HG02938 (cell line): ENCODE measurements around the gene GNAI1.
A peak's percentile ranks its signal among the peaks of the same experiment; 100 is the strongest.

Experiments used
- ATAC-seq: cut with Tn5 transposase; IDR thresholded peaks from one replicate; pipeline ENCODE4 v1.9.1; 2021; ENCODE audit warnings: mild to moderate bottlenecking, moderate library complexity; ENCODE audit not compliant: unreplicated experiment

GNAI1 gene

GRCh38 chr7:80134536-80135308 is at the start of gene GNAI1:
GNAI1 (plus strand) TSS chr7:80134831; CDS start chr7:80135161, 330 bp downstream.
- peak; percentile 36 for ATAC-seq

GRCh38 chr7:80087051-80087770 is 47.4 kb upstream of the GNAI1 start:
- ATAC-seq = no peak

DNA sequence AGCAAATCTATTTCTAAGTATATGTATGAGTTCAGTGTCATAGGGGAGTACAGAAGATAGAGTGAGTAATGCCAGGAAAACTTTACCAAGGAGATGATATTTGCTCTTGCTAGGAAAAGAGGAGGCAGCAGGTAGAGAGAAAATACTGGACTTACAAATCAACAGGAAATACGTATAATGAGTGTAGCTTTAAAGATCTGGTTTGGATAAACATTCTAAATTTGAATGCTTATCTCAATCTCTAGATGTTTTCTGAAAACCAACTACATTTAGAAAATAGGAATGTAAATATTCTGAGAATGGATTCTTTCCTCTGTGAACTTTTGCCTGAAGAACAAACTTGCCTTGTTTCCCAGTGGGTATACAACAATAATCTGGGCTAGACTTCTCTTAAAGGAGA is 46.9 kb upstream of the GNAI1 start:
- no peak for ATAC-seq

DNA sequence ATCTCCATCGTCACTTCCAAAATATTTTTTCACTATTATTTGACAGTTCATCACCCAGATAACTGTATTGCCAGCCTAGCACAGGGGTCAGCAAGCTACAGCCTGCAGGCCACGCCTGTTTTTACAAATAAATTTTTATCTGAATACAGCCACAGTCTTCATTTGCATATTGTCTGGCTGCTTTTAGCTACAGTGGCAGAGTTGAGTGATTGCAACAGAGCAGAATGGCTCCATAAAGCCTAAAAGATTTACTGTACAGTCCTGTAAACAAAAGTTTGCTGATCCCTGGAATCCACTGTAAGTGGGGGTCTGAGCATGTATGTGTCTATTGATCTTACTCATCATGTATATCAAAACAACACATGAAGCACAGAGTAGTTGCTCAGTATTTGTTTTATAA is 45.9 kb upstream of the GNAI1 start:
- ATAC-seq = no peak

DNA sequence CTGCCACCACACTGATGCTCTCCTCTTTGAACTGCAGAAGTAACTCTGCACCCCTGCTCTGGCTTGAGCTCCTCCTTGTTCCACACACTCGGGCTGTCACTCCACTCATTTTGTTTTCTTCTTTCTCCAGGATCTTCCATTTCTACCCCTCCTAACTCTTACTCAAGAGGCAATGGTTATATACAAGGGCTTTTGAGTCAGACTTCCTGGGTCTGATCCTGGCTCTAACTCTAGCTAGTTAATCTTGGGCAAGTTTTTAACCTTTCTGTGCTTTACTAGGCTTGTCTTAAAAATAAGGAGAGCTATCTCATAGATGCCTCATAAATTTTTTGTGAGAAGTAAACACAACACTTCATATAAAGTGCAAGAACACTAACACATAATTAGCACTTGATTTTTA is 45.3 kb upstream of the GNAI1 start:
- ATAC-seq = no peak

- no peak for ATAC-seq
Measured at GRCh38 chr7:80093349-80093748, 41.3 kb upstream of the GNAI1 start.

DNA sequence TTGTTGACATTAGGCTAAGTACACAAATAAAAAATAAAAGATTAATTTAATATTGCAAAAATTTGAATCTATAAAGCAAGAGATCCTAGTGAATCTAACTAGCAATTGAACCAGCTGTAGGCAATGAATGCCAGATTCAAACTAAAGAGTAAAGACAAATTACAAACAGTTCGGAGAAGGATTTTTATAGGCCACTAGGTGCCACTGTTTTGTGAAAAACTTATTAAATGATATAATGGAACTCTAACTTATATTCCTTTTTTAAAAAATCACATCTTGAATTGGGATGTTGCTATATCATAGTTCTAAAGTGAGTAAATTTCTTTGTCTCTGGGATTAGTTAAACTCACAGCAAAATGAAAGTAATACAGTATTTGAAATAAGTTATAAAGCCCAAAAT is 39.1 kb upstream of the GNAI1 start:
- ATAC-seq = no peak

GRCh38 chr7:80097756-80098155 is 36.9 kb upstream of the GNAI1 start:
- ATAC-seq = no peak

GRCh38 chr7:80098795-80099194 is 35.8 kb upstream of the GNAI1 start:
- peak; percentile 81 for ATAC-seq

GRCh38 chr7:80100254-80100653 is 34.4 kb upstream of the GNAI1 start:
- no peak for ATAC-seq

GRCh38 chr7:80105701-80106408 is 28.8 kb upstream of the GNAI1 start:
- ATAC-seq = no peak

DNA sequence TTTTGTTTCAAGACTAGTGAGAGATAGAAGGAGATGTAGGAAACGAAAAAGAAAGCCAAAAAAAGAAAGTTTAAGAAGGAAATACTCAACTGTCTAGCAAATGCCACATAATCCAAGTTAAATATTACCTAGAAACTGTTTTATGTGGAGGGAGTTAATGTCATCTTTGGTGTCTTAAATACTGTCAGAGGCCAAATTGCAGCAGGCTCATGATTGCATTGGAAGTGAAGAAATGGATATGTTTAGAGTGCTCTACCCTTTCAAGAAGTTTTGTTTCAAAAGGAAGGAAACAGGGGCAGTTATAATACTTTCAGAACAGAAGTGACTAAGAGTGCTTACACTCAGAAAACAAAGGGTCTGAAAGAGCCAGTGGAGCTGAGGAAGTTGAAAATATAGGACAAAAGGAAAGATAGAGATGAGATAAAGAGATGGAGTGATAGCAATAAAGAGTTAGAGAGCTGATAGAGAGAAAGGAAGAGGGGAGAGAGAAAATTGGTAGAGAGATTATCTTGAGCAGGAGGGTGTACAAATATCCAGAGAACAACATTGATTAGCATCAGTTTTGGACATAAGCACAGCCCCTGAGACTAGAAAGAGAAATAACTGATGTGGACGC is 28.0 kb upstream of the GNAI1 start:
- peak; percentile 67 for ATAC-seq

DNA sequence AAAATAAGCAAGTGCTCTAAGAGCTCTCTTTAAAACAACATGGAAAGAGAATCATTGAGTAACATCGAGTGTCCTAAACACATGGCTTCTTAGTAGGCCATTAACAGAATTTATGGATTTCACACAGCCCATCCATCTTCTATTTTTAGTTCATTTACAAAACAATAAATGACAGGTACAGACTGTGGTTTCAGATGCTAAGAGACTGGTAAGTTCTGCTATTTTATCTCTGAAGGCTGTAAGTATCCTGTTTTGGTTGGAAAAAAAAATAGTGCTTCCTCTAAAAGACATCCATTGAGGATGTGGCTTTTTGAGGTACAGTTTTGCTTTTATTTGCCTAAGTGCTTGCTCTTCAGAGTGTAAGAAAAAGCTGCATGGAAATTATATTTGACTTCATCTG is 27.4 kb upstream of the GNAI1 start:
- ATAC-seq = peak; percentile 66

DNA sequence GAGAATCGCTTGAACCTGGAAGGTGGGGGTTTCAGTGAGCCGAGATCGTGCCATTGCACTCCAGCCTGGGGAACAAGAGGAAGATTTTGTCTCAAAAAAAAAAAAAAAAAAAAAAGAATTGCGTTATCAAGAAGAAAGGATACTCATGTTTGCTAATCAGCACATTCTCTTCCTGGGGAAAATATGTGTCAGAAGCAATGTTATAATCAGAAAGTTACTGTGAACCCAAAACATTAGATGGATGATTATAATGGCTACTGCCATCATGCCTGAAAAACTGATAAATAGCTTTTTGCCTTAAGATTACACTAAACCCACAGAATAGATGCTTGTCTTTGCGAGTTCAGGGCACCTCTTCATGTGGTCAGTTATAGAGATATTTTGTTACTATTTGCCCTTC is 24.3 kb upstream of the GNAI1 start:
- no peak for ATAC-seq

- no peak for ATAC-seq
Measured at GRCh38 chr7:80114159-80114558, 20.5 kb upstream of the GNAI1 start.

- no peak for ATAC-seq
Measured at GRCh38 chr7:80124526-80125264, 9.9 kb upstream of the GNAI1 start.

GRCh38 chr7:80127412-80128160 is 7.0 kb upstream of the GNAI1 start:
- ATAC-seq = no peak

DNA sequence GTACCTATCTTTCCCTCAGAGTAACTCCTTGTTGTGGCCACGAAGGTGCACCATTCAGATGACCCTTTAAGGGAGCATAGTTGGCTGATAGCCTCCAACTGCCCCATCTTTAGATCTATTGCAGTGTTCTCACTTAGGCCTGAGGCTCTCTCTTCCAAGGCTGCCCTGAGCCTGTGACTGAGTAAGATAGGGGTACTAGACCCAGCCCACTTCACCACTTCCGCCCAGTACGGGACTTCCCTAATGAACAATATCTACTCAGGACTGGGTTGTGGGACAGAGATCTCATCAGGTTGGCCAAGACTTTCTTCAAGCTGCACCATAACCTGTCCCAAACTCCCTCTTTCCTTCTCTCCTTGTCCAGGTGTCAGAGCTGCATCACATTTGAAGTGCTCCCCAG is 5.7 kb upstream of the GNAI1 start:
- no peak for ATAC-seq

GRCh38 chr7:80129785-80130184 is 4.8 kb upstream of the GNAI1 start:
- no peak for ATAC-seq
